ENCODE data around the gene DNAH10.

DNA sequence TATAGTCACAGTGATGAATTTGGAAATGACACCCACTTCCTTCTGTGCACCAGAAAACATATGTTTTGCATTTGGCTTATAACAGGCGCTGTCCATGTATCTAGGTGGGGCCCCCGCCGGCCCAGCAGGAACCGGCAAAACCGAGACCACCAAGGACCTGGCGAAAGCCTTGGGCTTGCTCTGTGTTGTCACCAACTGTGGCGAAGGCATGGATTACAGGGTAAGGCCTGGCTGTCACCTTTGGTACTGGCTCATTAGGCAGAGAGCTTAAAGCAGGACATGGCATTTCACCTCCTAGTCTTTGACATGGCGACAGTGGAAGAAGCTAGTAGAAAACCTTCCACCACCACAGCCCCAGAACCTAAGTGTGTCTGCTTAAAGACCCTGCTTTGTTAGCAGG, 85.8 kb downstream of the DNAH10 start:
- TF ChIP-seq, protein P1, sequence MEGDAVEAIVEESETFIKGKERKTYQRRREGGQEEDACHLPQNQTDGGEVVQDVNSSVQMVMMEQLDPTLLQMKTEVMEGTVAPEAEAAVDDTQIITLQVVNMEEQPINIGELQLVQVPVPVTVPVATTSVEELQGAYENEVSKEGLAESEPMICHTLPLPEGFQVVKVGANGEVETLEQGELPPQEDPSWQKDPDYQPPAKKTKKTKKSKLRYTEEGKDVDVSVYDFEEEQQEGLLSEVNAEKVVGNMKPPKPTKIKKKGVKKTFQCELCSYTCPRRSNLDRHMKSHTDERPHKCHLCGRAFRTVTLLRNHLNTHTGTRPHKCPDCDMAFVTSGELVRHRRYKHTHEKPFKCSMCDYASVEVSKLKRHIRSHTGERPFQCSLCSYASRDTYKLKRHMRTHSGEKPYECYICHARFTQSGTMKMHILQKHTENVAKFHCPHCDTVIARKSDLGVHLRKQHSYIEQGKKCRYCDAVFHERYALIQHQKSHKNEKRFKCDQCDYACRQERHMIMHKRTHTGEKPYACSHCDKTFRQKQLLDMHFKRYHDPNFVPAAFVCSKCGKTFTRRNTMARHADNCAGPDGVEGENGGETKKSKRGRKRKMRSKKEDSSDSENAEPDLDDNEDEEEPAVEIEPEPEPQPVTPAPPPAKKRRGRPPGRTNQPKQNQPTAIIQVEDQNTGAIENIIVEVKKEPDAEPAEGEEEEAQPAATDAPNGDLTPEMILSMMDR (IDR thresholded peaks at IDR 0.05; ENCODE audit: poor library complexity): no peak
- no peak for TF ChIP-seq EZH2 (IDR thresholded peaks at IDR 0.05; ENCODE audit: borderline replicate concordance)
- TF ChIP-seq EZH2phosphoT487 (IDR thresholded peaks at IDR 0.05; ENCODE audit: low read depth, severe bottlenecking, unreplicated experiment): no peak
